Choroid plexus epithelial cell (primary cell): ENCODE data around the gene MEGF8.

ENCODE experiments used
- DNase-seq: peaks from one replicate; pipeline ENCODE4 v3.0.0-alpha.2; 2010; ENCODE audit warnings: low read depth
- H3K4me3 ChIP-seq: 2 replicates; pipeline ENCODE4 v1.5.1; 2011; ENCODE audit warnings: low read depth, mild to moderate bottlenecking, control low read depth, low read length, moderate library complexity
- TF ChIP-seq, protein P1 (sequence below): conservative IDR thresholded peaks from 2 replicates; pipeline ENCODE4 v1.5.1; 2011; ENCODE audit warnings: low read depth, mild to moderate bottlenecking, control low read depth, inconsistent platforms, low read length, moderate library complexity

The MEGF8 gene

DNA sequence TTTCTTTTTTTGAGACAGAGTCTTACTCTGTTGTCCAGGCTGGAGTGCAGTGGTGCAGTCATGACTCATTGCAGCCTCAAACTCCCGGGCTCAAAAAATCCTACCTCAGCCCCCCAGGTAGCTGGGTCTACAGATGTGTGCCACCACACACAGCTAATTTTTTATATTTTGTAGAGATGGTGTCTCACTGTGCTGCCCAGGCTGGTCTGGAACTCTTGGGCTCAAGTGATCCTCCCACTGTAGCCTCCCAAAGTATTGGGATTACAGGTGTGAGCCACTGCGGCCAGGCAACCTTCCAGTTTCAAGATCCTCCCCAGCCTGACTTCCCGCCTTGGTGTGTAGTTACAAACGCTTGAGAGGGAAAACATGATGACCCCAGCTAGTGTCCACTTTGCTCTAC is 42.5 kb downstream of the MEGF8 start:
- H3K4me3 ChIP-seq = no peak overlapping the region
- DNase-seq = no peak
- TF ChIP-seq, protein P1, sequence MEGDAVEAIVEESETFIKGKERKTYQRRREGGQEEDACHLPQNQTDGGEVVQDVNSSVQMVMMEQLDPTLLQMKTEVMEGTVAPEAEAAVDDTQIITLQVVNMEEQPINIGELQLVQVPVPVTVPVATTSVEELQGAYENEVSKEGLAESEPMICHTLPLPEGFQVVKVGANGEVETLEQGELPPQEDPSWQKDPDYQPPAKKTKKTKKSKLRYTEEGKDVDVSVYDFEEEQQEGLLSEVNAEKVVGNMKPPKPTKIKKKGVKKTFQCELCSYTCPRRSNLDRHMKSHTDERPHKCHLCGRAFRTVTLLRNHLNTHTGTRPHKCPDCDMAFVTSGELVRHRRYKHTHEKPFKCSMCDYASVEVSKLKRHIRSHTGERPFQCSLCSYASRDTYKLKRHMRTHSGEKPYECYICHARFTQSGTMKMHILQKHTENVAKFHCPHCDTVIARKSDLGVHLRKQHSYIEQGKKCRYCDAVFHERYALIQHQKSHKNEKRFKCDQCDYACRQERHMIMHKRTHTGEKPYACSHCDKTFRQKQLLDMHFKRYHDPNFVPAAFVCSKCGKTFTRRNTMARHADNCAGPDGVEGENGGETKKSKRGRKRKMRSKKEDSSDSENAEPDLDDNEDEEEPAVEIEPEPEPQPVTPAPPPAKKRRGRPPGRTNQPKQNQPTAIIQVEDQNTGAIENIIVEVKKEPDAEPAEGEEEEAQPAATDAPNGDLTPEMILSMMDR = no peak

- no peak for DNase-seq
- TF ChIP-seq, protein P1 = no peak
- no peak overlapping the region for H3K4me3 ChIP-seq
These were observed 42.9 kb downstream of the MEGF8 start for GRCh38 chr19:42368360-42368759.

DNA sequence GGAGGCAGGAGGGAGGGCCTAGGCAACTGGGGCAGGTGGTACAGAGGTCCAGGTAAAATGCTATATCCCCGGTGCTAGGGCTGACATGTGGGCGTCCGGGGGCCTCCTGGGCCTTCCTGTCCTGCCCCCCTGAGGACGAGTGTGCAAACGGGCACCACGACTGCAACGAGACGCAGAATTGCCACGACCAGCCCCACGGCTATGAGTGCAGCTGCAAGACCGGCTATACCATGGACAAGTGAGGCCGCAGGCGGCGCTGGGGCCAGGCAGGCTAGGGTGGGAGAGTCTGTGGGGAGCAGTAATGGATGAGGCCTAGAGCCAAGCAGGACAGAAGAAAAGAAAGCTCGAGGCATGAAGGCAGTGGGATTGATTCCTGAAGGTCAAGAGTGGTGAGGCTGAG is 43.3 kb downstream of the MEGF8 start:
- DNase-seq = no peak
- TF ChIP-seq, protein P1 = no peak
- no peak overlapping the region for H3K4me3 ChIP-seq

DNA sequence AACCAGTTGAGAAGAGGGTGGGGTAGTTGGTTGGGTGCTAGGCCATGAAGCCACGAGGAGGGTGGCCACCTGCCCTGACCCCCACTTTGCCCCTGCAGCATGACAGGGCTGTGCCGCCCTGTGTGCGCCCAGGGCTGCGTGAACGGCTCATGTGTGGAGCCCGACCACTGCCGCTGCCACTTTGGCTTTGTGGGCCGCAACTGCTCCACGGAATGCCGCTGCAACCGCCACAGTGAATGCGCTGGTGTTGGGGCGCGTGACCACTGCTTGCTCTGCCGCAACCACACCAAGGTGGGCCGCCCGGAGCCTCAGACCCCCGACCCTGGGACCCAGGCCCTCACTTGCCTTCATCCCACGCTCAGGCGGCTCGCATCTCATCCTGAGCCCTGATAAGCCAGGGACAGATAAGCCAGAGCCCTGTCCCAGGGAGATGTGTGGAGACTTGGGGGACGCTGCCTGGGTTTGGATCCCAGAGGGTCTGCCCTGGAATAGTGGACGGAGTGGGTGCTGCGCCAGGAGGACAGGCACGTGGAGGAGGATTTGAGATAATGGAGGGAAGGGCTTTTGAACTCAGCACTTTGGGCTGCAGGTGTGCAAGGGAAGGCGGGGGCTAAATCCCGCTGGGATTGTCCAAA is 44.1 kb downstream of the MEGF8 start:
- TF ChIP-seq, protein P1 = no peak
- no peak overlapping the region for H3K4me3 ChIP-seq
- DNase-seq = no peak

- H3K4me3 ChIP-seq = no peak overlapping the region
- TF ChIP-seq, protein P1 = no peak
- DNase-seq = no peak
These were observed 44.7 kb downstream of the MEGF8 start for GRCh38 chr19:42370068-42370520.

- TF ChIP-seq, protein P1 = no peak
- no peak overlapping the region for H3K4me3 ChIP-seq
- no peak for DNase-seq
These were observed 45.3 kb downstream of the MEGF8 start for GRCh38 chr19:42370626-42371175.

GRCh38 chr19:42374826-42375376 is 49.5 kb downstream of the MEGF8 start:
- DNase-seq = no peak
- TF ChIP-seq, protein P1 = no peak

More at GRCh38 chr19:42374826-42375376, 49.5 kb downstream of the MEGF8 start:
- no peak overlapping the region for H3K4me3 ChIP-seq
